Ishikawa (cell line): ENCODE measurements around the gene NR2F2.

Source experiments
- EP300 ChIP-seq: IDR thresholded peaks from 2 replicates; pipeline ENCODE4 v1.6.1; 2012; ENCODE audit warnings: borderline replicate concordance
- RAD21 ChIP-seq: IDR thresholded peaks from 2 replicates; pipeline ENCODE4 v1.6.1; 2012; ENCODE audit warnings: low read depth

GRCh38 chr15:96358001-96358801 lies 27.7 kb downstream of the NR2F2 start:
- TF ChIP-seq EP300 (no peak), RAD21 (no peak)
